HG03565 (cell line): Measurements from ENCODE around the gene PLCD1.
"Not testable (repeated sequence)": the region's sequence is repeated elsewhere in the genome, so short reads cannot be mapped to it uniquely, and the experiment has no call there.

Experiments
- ATAC-seq: cut with Tn5 transposase; IDR thresholded peaks from one replicate; pipeline ENCODE4 v1.9.1; 2021; ENCODE audit warnings: mild to moderate bottlenecking, moderate library complexity; ENCODE audit not compliant: unreplicated experiment

The PLCD1 gene

GRCh38 chr3:38038447-38038911 is 9.0 kb upstream of the PLCD1 start:
- no peak for ATAC-seq

GRCh38 chr3:38036906-38037305 is 7.5 kb upstream of the PLCD1 start:
- ATAC-seq: no peak

- ATAC-seq: no peak
These were observed 6.8 kb upstream of the PLCD1 start for GRCh38 chr3:38036286-38036685.

- ATAC-seq: not testable (repeated sequence)
These were observed 4.9 kb upstream of the PLCD1 start for GRCh38 chr3:38034335-38034734.

GRCh38 chr3:38033586-38033985 is 4.1 kb upstream of the PLCD1 start:
- ATAC-seq: not testable (repeated sequence)

- no peak for ATAC-seq
These were observed 3.0 kb upstream of the PLCD1 start for GRCh38 chr3:38032328-38032865.

- no peak for ATAC-seq
These were observed 1.9 kb upstream of the PLCD1 start for GRCh38 chr3:38031022-38031994.

- ATAC-seq: no peak
These were observed 932 bp upstream of the PLCD1 start for GRCh38 chr3:38030126-38031021.

- no peak for ATAC-seq
These were observed 651 bp downstream of the PLCD1 start for GRCh38 chr3:38028621-38029361.

GRCh38 chr3:38027466-38028465 is 1.7 kb downstream of the PLCD1 start:
- no peak for ATAC-seq

- ATAC-seq: no peak
These were observed 2.6 kb downstream of the PLCD1 start for GRCh38 chr3:38026856-38027255.

- no peak for ATAC-seq
These were observed 6.3 kb downstream of the PLCD1 start for GRCh38 chr3:38022896-38023709.

GRCh38 chr3:38022301-38022700 is 7.1 kb downstream of the PLCD1 start:
- no peak for ATAC-seq

GRCh38 chr3:38021196-38021595 is 8.2 kb downstream of the PLCD1 start:
- ATAC-seq: no peak

GRCh38 chr3:38020342-38020726 is 9.1 kb downstream of the PLCD1 start:
- no peak for ATAC-seq

GRCh38 chr3:38019658-38020341 is 9.6 kb downstream of the PLCD1 start:
- no peak for ATAC-seq

- ATAC-seq: no peak
These were observed 10.9 kb downstream of the PLCD1 start for GRCh38 chr3:38018296-38019266.
